Stimulated activated CD8-positive, alpha-beta memory T cell treated with anti-CD3 and anti-CD28 coated beads, Interleukin-15, amount 100 ng/mL, for 24 hours (primary cell): ENCODE results near the gene FBXW11.
A peak's percentile ranks its signal among the peaks of the same experiment; 100 is the strongest.
"Not testable (repeated sequence)": the region's sequence is repeated elsewhere in the genome, so short reads cannot be mapped to it uniquely, and the experiment has no call there.

Source experiments
- DNase-seq: peaks from one replicate; pipeline ENCODE4 v3.0.0-alpha.2; 2020; ENCODE audit warnings: low read depth

The FBXW11 gene

GRCh38 chr5:172006321-172007174 is at the start of gene FBXW11:
FBXW11 (minus strand) TSS chr5:172006638; CDS start chr5:172006502, 136 bp downstream.
- DNase-seq, result peak; percentile 86

- no peak for DNase-seq
These were observed 49.6 kb upstream of the FBXW11 start for GRCh38 chr5:172055996-172056395.

DNA sequence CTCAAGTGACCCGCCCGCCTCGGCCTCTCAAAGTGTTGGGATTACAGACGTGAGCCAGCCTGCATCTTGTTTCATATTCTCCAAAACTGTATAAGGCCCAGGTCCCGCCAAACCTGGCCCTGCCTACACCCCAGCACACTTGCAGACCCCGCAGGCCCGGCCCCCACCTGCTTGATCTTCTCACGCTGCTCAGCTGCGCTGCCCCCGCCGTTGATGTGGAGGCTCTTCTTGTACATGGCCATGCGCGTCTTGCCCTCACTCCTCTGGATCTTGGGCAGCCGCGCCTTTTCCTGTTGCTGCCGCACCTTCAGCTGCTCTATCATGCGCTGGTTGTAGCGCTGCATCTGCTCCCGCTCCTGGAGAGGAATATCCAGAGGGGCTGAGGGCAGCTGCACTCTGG is 49.0 kb upstream of the FBXW11 start:
- DNase-seq, result no peak

GRCh38 chr5:172054611-172055153 is 48.2 kb upstream of the FBXW11 start:
- DNase-seq, result no peak

- DNase-seq, result no peak
These were observed 46.2 kb upstream of the FBXW11 start for GRCh38 chr5:172052450-172053236.

GRCh38 chr5:172051643-172052339 is 45.4 kb upstream of the FBXW11 start:
- no peak for DNase-seq

DNA sequence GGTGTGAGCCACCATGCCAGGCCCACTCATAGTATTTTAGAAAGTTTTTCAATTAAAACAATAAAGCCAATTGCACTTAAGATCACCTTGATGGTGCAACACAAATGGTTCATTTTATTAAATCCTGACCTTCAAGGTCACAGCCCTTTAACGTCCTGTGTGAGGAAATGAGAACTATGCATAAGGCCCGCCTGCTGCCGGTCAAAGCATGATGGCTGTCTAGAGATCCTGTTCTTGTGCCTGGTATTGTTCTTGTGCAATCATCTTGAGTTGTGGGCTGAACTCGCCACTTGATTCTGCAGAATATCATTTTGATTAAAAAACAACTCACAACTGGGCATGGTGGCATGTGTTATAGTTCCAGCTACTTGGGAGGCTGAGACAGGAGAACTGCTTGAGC is 43.6 kb upstream of the FBXW11 start:
- DNase-seq, result no peak

GRCh38 chr5:172049226-172049796 is 42.9 kb upstream of the FBXW11 start:
- no peak for DNase-seq

GRCh38 chr5:172048539-172049101 is 42.2 kb upstream of the FBXW11 start:
- no peak for DNase-seq

GRCh38 chr5:172048170-172048422 is 41.7 kb upstream of the FBXW11 start:
- no peak for DNase-seq

DNA sequence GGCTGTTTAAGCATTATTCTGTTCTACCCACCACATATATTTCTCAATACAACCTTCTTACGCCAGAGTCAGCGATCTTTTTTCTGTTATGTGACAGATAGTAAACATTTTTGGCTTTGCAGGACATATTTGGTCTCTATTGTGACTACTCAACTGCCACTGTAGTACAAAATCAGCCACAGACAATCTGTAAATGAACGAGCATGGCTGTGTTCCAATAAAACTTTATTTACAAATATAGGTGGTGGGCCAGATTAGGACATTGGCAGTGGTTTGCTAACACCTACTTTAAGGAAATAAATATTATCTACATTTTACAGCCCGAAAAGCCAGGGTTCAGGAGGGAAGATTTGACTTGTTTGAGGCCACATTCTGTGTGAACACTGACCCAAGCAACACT is 40.2 kb upstream of the FBXW11 start:
- DNase-seq, result no peak

- no peak for DNase-seq
These were observed 38.8 kb upstream of the FBXW11 start for GRCh38 chr5:172045315-172045632.

- DNase-seq, result no peak
These were observed 38.3 kb upstream of the FBXW11 start for GRCh38 chr5:172044631-172045314.

DNA sequence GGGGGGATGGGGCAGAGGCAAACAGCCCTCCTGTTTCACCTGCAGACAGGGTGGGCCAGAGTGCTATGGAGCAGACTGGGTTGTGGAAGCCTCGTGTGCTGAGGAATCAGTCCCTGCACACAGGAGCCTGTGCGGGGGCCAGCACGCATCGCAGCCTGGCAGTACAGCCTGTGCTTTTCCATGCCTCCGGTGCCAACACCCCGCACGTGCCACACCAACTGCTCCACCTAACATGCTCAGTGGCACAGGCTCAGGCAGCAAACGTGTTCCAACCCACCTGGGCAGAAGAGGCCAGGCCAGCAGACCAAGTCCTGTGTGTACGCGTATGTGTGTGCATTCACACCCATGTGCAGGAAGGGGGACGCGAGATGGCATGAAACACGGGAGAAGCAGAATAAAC is 37.4 kb upstream of the FBXW11 start:
- no peak for DNase-seq

DNA sequence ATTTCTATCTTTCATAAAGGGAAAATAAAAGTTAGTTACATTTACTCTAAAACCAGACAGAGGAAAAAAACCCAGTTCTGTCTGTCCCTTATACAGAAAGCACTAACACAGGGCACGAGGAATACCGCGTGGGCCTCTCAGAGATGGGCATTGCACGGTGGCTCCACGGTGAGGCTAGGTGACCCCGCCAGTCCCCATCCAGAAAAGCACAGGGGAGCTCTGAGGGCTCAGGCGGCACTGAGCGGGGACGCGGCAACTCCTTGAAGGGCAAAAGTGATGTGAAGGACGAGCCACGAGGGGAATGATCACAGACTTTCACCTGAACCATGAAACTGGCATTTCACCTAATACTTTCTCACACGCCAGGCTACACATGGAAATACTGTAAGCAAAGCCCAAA is 35.7 kb upstream of the FBXW11 start:
- DNase-seq, result no peak

DNA sequence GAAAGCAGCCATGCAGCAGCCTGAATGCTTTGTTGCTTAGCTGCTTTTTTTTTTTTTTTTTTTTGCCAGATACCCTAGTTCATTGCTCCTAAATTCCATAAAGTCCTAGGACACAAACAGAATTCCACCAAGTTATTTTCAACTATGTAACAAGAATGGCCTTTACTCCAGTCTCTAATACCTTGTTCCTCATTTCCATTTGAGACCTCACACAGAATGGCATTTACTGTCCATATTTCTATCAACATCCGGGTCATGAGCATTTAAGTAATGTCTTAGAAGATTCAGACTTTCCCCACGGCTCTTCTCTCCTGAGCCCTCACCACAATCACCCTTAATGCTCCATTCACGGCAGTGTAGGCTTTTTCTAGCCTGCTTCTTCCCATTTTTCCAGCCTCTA is 31.7 kb upstream of the FBXW11 start:
- DNase-seq, result no peak

DNA sequence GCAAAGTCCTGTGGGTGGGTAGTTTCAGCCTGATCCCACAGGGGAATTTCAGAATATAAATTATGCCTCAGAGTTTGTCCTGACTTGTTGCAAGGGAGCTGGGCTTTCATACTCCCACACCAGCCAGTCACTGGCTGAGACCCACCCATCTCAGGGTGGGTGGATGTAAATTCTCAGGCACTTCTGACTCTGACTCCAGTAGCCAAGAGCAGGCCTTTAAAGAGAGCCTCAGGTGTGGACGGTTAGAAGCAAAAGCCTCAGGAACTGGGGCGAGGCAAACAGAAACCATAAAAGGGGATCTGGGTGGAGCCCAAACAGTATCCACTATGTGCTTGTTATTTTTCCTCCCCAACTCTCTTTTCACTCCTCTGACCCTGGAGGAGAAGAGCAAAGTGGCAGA is 28.6 kb upstream of the FBXW11 start:
- no peak for DNase-seq

DNA sequence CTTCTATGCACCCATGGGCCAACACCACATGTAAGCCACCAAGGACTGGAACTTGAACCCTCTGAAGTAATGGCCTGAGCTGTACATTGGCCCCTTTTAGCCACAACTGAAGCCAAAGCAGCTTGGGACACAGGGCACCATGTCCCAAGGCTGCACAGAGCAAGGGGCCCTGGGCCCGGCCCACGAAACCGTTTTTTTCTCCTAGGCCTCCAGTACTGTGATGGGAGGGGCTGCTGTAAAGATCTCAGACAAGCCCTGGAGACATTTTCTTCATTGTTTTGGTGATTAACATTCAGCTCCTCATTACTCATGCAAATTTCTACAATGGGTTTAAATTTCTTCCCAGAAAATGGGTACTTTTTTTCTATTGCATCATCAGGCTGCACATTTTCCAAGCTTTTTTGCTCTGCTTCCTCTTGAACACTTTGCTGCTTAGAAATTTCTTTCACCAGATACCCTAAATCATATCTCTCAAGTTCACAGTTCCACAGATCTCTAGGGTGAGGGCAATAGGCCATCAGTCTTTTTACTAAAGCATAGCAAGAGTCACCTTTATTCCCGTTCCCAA is 25.5 kb upstream of the FBXW11 start:
- DNase-seq, result no peak

DNA sequence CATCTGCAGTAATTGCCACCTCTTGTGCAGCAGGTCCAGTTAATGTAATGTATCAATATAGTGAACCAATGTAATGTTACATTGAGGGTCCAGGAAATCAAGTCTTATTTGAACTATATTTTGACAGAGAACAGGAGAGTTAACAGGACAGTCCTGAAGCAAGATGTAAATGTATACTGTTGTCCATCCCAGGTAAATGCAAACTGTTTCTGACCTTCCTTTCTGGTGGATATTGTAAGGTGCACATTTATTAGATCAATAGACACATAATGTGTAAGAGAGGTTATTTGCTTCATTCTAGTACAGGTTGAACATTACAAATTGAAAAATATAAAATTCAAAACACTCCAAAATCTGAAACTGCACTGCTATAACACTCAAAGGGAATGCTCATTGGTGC is 23.4 kb upstream of the FBXW11 start:
- no peak for DNase-seq

GRCh38 chr5:172028167-172028566 is 21.7 kb upstream of the FBXW11 start:
- DNase-seq, result no peak

DNA sequence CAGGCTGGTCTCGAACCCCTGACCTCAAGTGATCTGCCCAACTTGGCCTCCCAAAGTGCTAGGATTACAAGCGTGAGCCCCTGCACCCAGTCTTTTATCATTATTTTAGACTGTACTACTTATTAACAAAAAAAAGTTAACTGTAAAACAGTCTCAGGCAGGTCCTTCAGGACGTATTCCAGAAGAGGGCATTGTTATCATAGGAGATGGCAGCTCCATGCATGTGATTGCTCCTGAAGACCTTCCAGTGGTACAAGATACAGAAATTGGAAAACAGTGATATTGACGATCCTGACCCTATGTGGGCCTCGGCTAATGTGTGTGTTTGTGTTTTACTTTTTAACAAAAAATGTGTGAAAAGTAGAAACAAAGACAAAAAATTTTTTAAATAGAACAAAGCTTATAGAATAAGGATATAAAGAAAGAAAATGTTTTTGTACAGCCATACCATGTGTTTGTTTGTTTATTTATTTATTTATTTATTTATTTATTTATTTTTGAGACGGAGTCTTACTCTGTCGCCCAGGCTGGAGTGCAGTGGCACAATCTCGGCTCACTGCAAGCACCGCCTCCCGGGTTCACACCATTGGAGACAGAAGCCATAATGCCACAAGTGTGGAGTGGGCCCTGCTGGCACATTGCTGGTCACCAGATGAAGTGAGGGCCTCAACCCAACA is 13.8 kb upstream of the FBXW11 start:
- not testable (repeated sequence) for DNase-seq
